ENCODE data around the gene C12orf60. TPM values are rescaled to one million over a fixed set of nuclear protein-coding genes. Genes with fewer than 3 reads are reported as not detected.

The C12orf60 gene, protein sequence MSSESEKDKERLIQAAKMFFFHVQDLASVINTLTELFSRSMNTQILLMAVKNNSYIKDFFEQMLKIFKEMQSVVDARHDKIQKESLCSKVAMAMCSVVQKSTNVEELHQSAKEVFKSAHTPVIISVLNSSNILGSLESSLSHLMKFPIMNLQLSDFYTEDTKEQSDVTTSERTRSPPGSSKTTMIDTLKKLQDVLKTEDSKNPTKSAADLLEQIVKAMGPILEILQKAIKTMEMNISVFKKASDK
- total RNA-seq, result 1.6 and 2.2 TPM in 2 replicates

DNA sequence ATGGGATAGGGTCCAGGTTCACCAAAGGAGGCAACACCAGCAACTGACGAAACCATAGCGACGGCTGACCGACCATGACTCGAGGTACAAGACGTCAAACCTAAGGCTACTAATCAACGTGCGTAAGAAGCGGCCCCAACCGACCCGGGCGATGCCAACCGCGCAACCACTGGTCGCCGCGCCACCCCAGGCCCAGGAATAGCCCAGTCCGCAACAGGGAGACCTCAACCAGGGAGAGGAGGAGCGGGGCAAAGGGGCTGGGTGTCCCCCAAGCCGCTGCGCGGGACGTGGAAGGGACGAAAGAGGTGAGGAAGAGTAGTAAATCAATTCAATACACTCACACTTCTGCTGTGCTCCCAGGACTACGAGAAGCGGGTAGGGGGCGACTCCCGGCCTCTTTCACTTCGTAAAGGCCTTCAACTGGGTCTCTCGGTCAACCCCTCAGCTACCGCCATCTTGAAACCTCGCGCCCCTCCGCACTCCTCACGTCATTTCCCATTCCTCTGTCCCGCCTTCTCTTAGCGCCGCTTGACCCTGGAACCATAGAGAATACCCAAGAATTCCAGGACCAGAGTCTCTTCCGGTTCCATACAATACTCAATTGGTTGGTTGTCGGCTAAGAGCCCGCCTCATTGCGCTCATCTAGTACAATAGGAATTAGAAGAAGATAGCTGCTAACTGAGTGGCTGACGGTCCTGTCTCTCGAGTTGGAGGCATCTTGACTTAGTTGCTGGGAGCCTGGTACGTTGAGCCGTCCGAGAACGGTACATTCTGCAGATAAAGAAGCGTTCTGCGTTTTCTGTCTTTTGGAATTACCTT lies at the start of gene C12orf60, which contains the start of gene WBP11:
Gene C12orf60, plus strand, starts transcription at position 660 of the 819 bp plus-strand sequence. CDS start 19,266 bp downstream, outside the sequence.
Gene WBP11, minus strand, starts transcription at position 468 of the 819 bp plus-strand sequence. CDS start 2,095 bp downstream, outside the sequence.

DNA sequence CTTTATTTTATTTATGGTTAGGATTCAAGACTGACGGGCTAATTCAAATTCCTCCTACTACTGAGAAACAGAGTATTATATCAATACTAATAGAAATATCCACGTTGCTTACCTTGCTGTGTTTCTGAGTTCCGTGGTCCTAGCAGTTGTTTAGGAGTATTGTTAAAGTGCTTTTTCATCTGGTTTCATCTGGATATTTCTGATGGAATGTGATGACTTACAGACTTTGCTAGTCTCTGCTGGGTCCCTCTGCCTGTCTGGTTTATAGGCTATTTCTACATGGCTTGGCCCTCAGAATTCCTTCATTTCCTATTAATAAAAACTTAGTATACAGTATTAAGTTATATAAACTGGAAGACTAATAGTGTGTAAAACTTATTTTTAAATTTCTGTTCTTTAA lies 10.5 kb downstream of the C12orf60 start, which contains the start of gene SMCO3:
Gene SMCO3, minus strand, starts transcription at position 169 of the 400 bp plus-strand sequence. CDS start 7,502 bp downstream, outside the sequence.

DNA sequence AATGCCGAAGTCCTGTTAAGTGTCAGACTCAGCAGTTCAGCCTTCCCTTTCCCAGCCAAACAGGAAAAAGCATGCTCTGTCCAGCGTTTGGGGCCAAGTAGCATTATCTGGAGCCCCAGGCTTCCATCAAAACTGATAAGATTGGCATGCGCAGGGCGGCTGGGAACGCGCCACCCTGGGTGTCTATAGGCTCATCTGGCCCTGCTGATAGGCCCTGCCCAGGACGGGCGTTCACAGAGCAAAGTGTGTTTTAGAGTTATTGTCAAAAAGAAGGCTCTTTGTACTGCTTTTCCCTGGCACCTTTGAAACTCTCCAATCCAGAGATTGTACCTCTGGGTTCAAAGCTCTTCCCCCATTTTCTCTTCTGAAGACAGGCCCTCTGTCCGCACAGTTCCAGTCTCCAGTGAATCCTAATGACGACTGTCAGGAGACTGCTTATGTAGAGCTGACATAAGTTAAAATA lies 40.0 kb downstream of the C12orf60 start, which contains the start of gene ART4:
Gene ART4, minus strand, starts transcription at position 102 of the 463 bp plus-strand sequence. CDS start 413 bp downstream, outside the sequence.

Other genes starting within 250 kb of the C12orf60 start
- 0.10 TPM in 1 of 2 replicates, not detected in the other for gene PLBD1, start 235.8 kb upstream of the C12orf60 start, total RNA-seq
- not detected in 2 replicates for gene GUCY2C, start 107.1 kb upstream of the C12orf60 start, total RNA-seq
- 17.0 and 23.5 TPM in 2 replicates for gene WBP11, start 192 bp upstream of the C12orf60 start, total RNA-seq
- gene SMCO3, start 10.5 kb downstream of the C12orf60 start, total RNA-seq, result 0.10 and 0.65 TPM in 2 replicates
- gene ART4, start 39.9 kb downstream of the C12orf60 start, total RNA-seq, result 23.8 and 42.1 TPM in 2 replicates
- 81.4 and 247 TPM in 2 replicates for gene MGP, start 82.2 kb downstream of the C12orf60 start, total RNA-seq
- 0.33 and 1.3 TPM in 2 replicates for gene ERP27, start 134.9 kb downstream of the C12orf60 start, total RNA-seq
- gene ARHGDIB, start 157.9 kb downstream of the C12orf60 start, total RNA-seq, result 583 and 636 TPM in 2 replicates
- gene PDE6H, start 169.4 kb downstream of the C12orf60 start, total RNA-seq, result not detected in 2 replicates

Measured in vein endothelial cell (primary cell).